NCI-H2029 (cell line): Measurements from ENCODE around the gene NID1.

Source experiments
- DNase-seq: peaks from one replicate; lab custom pipeline; 2025; lab: John Stamatoyannopoulos, UW

The NID1 gene, protein sequence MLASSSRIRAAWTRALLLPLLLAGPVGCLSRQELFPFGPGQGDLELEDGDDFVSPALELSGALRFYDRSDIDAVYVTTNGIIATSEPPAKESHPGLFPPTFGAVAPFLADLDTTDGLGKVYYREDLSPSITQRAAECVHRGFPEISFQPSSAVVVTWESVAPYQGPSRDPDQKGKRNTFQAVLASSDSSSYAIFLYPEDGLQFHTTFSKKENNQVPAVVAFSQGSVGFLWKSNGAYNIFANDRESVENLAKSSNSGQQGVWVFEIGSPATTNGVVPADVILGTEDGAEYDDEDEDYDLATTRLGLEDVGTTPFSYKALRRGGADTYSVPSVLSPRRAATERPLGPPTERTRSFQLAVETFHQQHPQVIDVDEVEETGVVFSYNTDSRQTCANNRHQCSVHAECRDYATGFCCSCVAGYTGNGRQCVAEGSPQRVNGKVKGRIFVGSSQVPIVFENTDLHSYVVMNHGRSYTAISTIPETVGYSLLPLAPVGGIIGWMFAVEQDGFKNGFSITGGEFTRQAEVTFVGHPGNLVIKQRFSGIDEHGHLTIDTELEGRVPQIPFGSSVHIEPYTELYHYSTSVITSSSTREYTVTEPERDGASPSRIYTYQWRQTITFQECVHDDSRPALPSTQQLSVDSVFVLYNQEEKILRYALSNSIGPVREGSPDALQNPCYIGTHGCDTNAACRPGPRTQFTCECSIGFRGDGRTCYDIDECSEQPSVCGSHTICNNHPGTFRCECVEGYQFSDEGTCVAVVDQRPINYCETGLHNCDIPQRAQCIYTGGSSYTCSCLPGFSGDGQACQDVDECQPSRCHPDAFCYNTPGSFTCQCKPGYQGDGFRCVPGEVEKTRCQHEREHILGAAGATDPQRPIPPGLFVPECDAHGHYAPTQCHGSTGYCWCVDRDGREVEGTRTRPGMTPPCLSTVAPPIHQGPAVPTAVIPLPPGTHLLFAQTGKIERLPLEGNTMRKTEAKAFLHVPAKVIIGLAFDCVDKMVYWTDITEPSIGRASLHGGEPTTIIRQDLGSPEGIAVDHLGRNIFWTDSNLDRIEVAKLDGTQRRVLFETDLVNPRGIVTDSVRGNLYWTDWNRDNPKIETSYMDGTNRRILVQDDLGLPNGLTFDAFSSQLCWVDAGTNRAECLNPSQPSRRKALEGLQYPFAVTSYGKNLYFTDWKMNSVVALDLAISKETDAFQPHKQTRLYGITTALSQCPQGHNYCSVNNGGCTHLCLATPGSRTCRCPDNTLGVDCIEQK

DNA sequence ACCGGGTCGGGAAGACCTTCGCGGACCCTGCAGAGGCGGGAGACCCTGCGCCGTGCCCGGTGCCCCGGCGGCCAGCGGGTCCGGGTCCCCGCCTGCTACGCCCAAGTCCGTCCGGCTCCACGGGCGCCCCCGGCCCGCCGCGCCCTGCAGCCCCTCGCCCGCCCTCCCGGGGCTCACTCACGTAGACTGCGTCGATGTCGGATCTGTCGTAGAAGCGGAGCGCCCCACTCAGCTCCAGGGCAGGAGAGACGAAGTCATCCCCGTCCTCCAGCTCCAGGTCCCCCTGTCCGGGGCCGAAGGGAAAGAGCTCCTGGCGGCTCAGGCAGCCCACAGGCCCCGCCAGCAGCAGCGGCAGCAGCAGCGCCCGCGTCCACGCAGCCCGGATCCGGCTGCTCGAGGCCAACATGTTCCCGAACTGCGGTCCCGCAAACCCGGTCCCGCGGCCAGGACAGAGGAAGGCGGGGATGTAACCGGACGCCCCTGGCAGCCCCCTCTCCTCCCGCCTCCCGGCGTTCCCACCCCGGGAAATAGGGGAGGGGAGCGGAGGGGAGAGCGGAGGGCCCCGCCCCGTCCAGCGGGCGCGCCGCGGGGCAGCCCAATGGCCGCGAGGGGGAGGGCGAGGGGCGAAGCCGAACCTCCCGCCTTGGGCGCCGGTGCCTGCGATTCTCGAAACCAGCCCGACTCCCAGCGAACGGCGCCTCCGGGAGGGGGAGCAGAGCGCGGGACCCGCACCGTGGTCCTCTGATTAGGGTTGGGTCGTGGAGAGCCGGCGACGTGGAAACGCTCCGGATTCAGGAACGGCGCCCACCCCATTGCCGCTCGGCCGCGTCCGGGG is at the start of gene NID1:
NID1 (minus strand) TSS at position 417 of the 835 bp plus-strand sequence; CDS start at position 406, 11 bp downstream.
- peak; percentile 31 for DNase-seq

DNA sequence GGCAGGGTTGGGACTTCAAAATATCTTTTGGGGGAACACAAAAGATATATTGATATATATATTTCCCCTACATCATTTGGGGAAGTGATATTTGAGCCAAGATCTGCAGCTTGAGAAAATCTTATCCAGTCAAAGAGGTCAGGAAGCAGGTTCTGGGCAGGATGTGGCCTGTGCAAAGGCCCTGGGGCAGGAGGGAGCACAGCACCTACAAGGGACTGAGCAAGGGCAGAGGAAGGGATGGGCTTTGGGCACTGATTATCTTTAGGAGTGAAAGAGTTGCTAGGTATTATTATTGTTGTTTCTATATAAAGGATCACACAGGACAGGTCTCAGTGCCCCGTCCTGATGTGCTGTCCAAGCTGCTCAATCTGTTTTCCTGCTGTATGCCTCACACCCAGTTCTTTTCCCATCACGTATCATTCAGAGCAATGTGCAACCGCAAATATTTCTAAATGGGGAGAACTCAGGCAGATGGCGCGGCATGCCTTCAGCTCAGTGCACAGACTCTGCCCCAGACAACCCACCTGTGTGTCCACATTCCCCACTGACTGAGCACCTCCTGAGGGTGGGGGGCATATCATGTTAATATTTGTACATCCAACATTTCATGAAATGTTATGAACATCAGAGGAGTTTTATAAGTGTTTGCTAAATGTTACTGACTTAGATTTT is 49.3 kb upstream of the NID1 start:
- no peak for DNase-seq

GRCh38 chr1:236113324-236114032 is 48.6 kb upstream of the NID1 start:
- DNase-seq = no peak

DNA sequence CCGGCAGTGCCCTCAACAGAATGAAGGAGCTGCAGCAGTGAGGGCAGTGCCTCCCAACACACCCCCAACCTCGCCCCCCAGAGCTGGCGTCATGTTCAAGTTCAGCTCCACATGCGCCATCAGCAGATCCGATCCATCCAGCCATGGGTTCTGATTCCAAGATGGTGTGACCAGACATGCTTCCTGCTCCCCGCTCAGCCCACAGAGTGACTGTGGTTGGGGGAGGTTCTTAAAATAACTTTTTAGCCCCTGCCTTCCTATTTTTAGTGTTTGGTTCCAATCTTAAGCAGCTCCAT is 47.4 kb upstream of the NID1 start:
- no peak for DNase-seq

GRCh38 chr1:236111527-236112331 is 46.8 kb upstream of the NID1 start:
- DNase-seq = no peak

- DNase-seq = no peak
Measured at GRCh38 chr1:236110137-236110536, 45.2 kb upstream of the NID1 start.

GRCh38 chr1:236108027-236108648 is 43.2 kb upstream of the NID1 start:
- no peak for DNase-seq

- DNase-seq = no peak
Measured at GRCh38 chr1:236107121-236107907, 42.4 kb upstream of the NID1 start.

GRCh38 chr1:236103646-236104218 is 38.8 kb upstream of the NID1 start:
- no peak for DNase-seq

DNA sequence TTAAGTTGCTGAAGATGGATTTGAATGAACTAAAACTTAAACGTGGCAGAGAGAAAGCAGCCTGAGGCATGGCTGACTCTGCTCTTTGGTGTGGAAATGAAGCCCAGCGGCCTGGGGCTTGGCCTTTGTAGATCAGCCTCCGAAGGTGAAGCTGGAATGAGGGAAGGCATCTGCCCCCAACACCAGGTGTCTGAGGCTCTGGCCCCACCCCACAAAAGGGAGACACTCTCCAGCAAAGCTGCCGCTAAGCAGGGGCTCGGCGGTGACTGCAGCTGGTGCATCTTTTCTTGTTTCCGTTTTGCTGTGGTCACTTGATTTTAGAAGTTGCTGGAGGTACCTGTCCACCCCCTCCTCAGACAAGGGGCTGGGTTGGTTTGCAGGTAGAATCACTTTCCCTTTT is 38.2 kb upstream of the NID1 start:
- no peak for DNase-seq

DNA sequence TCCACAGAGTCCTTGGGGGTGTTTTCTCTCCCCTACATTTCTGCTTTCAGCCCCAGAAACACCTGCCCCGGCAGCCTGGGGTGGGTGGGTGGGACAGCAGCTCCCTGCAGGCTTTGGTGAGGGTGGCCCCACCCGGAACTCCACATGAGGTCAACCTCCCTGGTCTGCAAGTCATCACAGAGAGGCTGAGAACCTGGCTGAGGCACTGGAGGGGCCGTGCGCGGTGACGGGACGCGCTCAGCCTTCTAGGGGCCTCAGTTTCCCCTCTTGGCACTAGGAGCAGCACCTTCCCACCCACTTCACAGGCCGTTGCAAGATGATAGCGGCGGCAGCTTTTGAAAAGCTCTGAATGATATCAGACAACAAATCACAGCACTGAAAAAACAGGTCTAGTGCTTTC is 37.7 kb upstream of the NID1 start:
- no peak for DNase-seq

- no peak for DNase-seq
Measured at GRCh38 chr1:236101233-236102200, 36.6 kb upstream of the NID1 start.

DNA sequence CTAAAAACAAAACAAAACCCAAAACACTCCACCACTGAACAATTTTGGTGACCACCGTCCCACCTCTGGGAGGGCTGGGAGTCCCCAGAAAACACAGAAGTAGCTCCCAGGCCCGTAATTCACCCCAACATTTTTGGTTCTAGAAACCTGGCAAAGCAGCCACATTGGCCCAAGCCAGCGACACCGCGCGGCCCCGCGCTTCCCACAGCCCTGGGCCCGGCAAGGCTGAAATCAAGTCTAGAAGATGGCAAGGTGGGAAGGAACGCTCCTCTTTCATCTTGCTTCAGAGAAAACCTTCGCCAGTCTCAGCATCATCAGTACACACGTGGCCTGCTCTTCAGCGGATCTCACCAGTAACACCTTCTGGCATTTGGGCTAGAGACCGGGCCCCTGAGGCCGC is 35.9 kb upstream of the NID1 start:
- no peak for DNase-seq

GRCh38 chr1:236099355-236099974 is 34.6 kb upstream of the NID1 start:
- DNase-seq = no peak

DNA sequence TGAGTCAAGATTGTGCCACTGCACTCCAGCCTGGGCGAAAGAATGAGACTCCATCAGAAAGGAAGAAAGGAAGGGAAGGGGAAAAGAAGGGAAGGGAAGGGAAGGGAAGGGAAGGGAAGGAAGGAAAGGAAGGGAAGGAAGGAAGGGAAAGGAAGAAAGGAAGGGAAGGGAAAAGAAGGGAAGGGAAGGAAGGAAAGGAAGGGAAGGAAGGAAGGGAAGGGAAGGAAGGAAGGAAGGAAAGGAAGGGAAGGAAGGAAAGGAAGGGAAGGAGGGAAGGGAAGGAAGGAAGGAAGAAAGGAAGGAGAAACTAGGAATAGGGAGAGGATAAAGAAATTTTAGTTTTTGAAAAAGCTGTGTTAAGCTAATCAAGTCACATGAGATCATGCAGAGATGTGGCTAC is 33.4 kb upstream of the NID1 start:
- no peak for DNase-seq
